Adrenal gland (tissue), 5 donors: ENCODE measurements around the gene SNCB.

Experiments
- POLR2A ChIP-seq, 2 donors: fragments of 450-650 bp; IDR thresholded peaks; one replicate each; pipeline ENCODE4 v1.6.1; 2017; ENCODE audit warnings: antibody characterized with exemption in 2 of 2, mild to moderate bottlenecking in 2 of 2, moderate library complexity in 1 of 2
- TF ChIP-seq, protein P1 (sequence below), 6 experiments: fragments of 450-650 bp in 4 of 6; fragments of 200-600 bp in 2 of 6; sonication (generic) in 1 of 6; IDR thresholded peaks; 1 replicate in 5 of 6; 2 replicates in 1 of 6; pipeline versions ENCODE4 v1.5.1 to v1.8.0; 2016 to 2021; ENCODE audit warnings: antibody characterized with exemption in 6 of 6, mild to moderate bottlenecking in 2 of 6, moderate library complexity in 1 of 6
- donor health status: DM: no; HTN: no; CAD: no.

- TF ChIP-seq, protein P1, sequence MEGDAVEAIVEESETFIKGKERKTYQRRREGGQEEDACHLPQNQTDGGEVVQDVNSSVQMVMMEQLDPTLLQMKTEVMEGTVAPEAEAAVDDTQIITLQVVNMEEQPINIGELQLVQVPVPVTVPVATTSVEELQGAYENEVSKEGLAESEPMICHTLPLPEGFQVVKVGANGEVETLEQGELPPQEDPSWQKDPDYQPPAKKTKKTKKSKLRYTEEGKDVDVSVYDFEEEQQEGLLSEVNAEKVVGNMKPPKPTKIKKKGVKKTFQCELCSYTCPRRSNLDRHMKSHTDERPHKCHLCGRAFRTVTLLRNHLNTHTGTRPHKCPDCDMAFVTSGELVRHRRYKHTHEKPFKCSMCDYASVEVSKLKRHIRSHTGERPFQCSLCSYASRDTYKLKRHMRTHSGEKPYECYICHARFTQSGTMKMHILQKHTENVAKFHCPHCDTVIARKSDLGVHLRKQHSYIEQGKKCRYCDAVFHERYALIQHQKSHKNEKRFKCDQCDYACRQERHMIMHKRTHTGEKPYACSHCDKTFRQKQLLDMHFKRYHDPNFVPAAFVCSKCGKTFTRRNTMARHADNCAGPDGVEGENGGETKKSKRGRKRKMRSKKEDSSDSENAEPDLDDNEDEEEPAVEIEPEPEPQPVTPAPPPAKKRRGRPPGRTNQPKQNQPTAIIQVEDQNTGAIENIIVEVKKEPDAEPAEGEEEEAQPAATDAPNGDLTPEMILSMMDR (IDR thresholded peaks at IDR 0.05) = no peak
- no peak for TF ChIP-seq POLR2A (IDR thresholded peaks at IDR 0.05)
These were observed 34.1 kb upstream of the SNCB start for GRCh38 chr5:176664479-176664878.
